Uterus (tissue), 4 donors: ENCODE data around the gene CHRND. TPM values are rescaled to one million over a fixed set of nuclear protein-coding genes. Genes with fewer than 3 reads are reported as not detected.

Experiments used
- DNase-seq, 2 donors: peaks; one replicate each; pipeline ENCODE4 v3.0.0-alpha.2; 2019 to 2020
- H3K27ac ChIP-seq, 2 donors: fragments of 200-600 bp; sonication (generic); 1 replicate in 1 of 2; 2 replicates in 1 of 2; pipeline ENCODE4 v1.5.1; 2016 to 2018
- H3K27me3 ChIP-seq, 2 donors: fragments of 200-600 bp; sonication (generic); one replicate each; pipeline ENCODE4 v1.5.1; 2018 to 2019; ENCODE audit warnings: control low read depth in 1 of 2
- H3K36me3 ChIP-seq, 2 donors: fragments of 200-600 bp; sonication (generic); one replicate each; pipeline ENCODE4 v1.5.1; 2019; ENCODE audit warnings: control low read depth in 1 of 2
- H3K4me1 ChIP-seq, 2 donors: fragments of 200-600 bp; sonication (generic); one replicate each; pipeline ENCODE4 v1.5.1; 2018 to 2019; ENCODE audit warnings: control low read depth in 1 of 2
- H3K4me3 ChIP-seq, 2 donors: fragments of 200-600 bp; sonication (generic); 1 replicate in 1 of 2; 2 replicates in 1 of 2; pipeline ENCODE4 v1.5.1; 2018 to 2019; ENCODE audit warnings: mild to moderate bottlenecking in 1 of 2
- H3K9me3 ChIP-seq, 2 donors: fragments of 200-600 bp; sonication (generic); one replicate each; pipeline ENCODE4 v1.5.1; 2019; ENCODE audit warnings: control low read depth in 1 of 2
- CTCF ChIP-seq, 4 experiments: fragments of 200-600 bp in 2 of 4; fragments of 450-650 bp in 2 of 4; sonication (generic) in 2 of 4; IDR thresholded peaks; one replicate each; pipeline ENCODE4 v1.5.1; 2016 to 2019; ENCODE audit warnings: antibody characterized with exemption in 4 of 4, mild to moderate bottlenecking in 2 of 4, moderate library complexity in 1 of 4
- POLR2A ChIP-seq, 2 donors: fragments of 450-650 bp; IDR thresholded peaks; one replicate each; pipeline ENCODE4 v1.6.1; 2016; ENCODE audit warnings: antibody characterized with exemption in 2 of 2, mild to moderate bottlenecking in 1 of 2, moderate library complexity in 1 of 2
- intact Hi-C: fragments of 100-400 bp; cut with DNase I; formaldehyde crosslinking; loops from one replicate; pipeline ENCODE4 v1.15.1; 2023; ENCODE audit warnings: low total_unique reads
- total RNA-seq, 4 donors: library from RNA; depleted of rRNA in 3 of 4; stranded (reverse); fragments of >200 nt in 3 of 4; gene quantifications; one replicate each; pipeline versions ENCODE4 v1.1.0 to v1.2.4, GENCODE V29; 2014 to 2023
- donor health status: DM: yes; HTN: yes; CAD: no.

Gene CHRND
- total RNA-seq, 4 donors from 2014 or later: not detected

- no peaks in the 10 kb centered on the region for H3K27me3 ChIP-seq
- intact Hi-C loops: no loop called here
- peak in 1 of 2 donors; percentile 11 for DNase-seq
Observed at GRCh38 chr2:232541195-232541960, 15.4 kb downstream of the CHRND start.

GRCh38 chr2:232541961-232542714 is 16.2 kb downstream of the CHRND start:
- DNase-seq: no peak
- no peak overlapping the region for H3K4me3 ChIP-seq
- no peak for TF ChIP-seq CTCF (IDR thresholded peaks at IDR 0.05)
- no peak for TF ChIP-seq POLR2A (IDR thresholded peaks at IDR 0.05)
- no peaks in the 10 kb centered on the region for H3K9me3 ChIP-seq
- no peaks in the 10 kb centered on the region for H3K27me3 ChIP-seq
- no peaks in the 10 kb centered on the region for H3K36me3 ChIP-seq
- intact Hi-C loops: no loop called here
- H3K27ac ChIP-seq: no peak overlapping the region
- H3K4me1 ChIP-seq: no peaks in the 10 kb centered on the region

More at GRCh38 chr2:232541195-232541960, 15.4 kb downstream of the CHRND start:
- H3K27ac ChIP-seq: no peak overlapping the region
- H3K4me1 ChIP-seq: no peaks in the 10 kb centered on the region
- no peaks in the 10 kb centered on the region for H3K36me3 ChIP-seq
- H3K4me3 ChIP-seq: no peak overlapping the region
- TF ChIP-seq POLR2A (IDR thresholded peaks at IDR 0.05): no peak
- no peak for TF ChIP-seq CTCF (IDR thresholded peaks at IDR 0.05)
- H3K9me3 ChIP-seq: no peaks in the 10 kb centered on the region

- Histone ChIP-seq H3K36me3 (no peaks in the 10 kb centered on the region), H3K27me3 (no peaks in the 10 kb centered on the region), H3K4me1 (no peaks in the 10 kb centered on the region), H3K27ac (no peak overlapping the region), H3K9me3 (no peaks in the 10 kb centered on the region), H3K4me3 (no peak overlapping the region)
- intact Hi-C loops: no loop called here
- DNase-seq: peak in 1 of 2 donors; percentile 9
- TF ChIP-seq CTCF (IDR thresholded peaks at IDR 0.05): no peak
- TF ChIP-seq POLR2A (IDR thresholded peaks at IDR 0.05): no peak
Observed at GRCh38 chr2:232542715-232543467, 16.9 kb downstream of the CHRND start.

- Histone ChIP-seq H3K27ac (no peak overlapping the region), H3K9me3 (no peaks in the 10 kb centered on the region), H3K4me1 (no peaks in the 10 kb centered on the region), H3K27me3 (no peaks in the 10 kb centered on the region), H3K4me3 (no peak overlapping the region), H3K36me3 (no peaks in the 10 kb centered on the region)
- TF ChIP-seq CTCF (IDR thresholded peaks at IDR 0.05) (no peak), POLR2A (IDR thresholded peaks at IDR 0.05) (no peak)
- intact Hi-C loops: no loop called here
- peak in 1 of 2 donors; percentile 7 for DNase-seq
Observed at GRCh38 chr2:232543491-232543890, 17.5 kb downstream of the CHRND start.
